Erythroblast (primary cell): ENCODE measurements around the gene GNAL.

Experiments used
- GATA1 ChIP-seq: IDR thresholded peaks from 2 replicates; pipeline ENCODE4 v1.6.1; 2011; ENCODE audit warnings: low read depth, mild to moderate bottlenecking, control low read depth, low read length, moderate library complexity
- POLR2A ChIP-seq: IDR thresholded peaks from 2 replicates; pipeline ENCODE4 v1.6.1; 2011; ENCODE audit warnings: mild to moderate bottlenecking, low read length

- TF ChIP-seq POLR2A (no peak), GATA1 (no peak)
These were observed 12.7 kb upstream of the GNAL start for GRCh38 chr18:11676386-11676785.
